HG03060 (cell line): Measurements from ENCODE around the gene PITX1.

ENCODE experiments used
- ATAC-seq: cut with Tn5 transposase; IDR thresholded peaks from one replicate; pipeline ENCODE4 v1.9.1; 2021; ENCODE audit warnings: low read depth, moderate number of reproducible peaks; ENCODE audit not compliant: unreplicated experiment

PITX1 gene

GRCh38 chr5:135042595-135042994 lies 8.6 kb upstream of the PITX1 start:
- ATAC-seq: no peak

DNA sequence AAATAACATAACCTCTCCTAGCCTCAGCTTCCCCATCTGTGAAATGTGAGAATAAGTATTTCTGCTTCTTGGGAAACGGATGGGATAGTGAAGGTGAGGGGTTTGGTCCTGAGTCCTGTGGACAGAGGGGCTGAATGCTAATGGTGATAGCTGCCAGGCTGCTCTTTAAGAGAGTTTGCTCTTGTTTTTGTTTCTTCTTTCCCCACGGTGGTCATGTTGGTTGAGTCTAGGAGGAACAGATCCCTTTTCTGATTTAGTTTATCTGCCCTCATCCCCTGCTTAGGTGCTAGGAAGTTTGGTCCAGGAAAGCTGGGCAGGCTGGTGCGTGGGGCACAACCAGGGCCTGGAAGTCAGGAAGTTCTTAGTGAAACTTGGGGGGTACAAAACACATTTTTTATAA lies 7.7 kb upstream of the PITX1 start:
- no peak for ATAC-seq

- no peak for ATAC-seq
Measured at GRCh38 chr5:135041145-135041587, 7.1 kb upstream of the PITX1 start.

DNA sequence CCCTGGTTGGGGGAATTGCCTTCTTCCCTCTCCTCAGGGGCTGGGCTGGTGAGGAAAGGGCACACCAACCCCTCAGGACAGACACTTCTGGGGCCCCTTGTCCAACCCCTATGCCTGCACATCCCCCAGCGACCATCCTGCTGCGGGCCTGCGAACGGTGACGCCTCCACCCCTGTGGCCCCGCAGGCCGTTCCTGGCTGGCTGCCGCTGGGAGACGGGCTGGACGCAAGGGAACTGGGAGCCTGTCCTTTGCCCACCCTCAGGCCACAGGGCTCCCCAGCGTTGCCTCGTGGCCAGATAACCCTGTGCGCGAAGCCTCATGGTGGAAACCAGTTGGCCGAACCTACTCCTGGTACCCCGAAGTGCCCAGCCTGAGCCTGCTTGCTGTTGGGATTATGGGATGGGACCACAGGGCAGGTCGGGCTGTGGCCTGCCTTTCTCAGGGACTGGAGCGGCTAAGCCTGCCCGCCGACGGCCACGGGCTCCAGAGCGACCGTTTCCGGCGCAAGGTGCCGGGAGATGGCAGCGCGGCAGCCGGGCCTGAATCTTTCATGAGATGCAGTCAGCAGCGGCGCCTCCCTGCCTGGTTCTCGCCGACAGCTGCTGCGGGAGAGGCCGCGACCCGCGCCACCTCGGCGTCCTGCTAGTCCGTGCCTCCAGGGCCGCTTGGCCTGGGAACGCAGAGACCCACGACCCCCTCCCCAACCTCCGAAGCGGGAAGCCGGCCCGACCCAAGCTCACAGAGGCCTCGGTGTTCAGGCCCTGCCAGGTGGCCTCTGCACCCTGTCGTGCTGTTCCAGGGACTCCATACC lies 6.5 kb upstream of the PITX1 start:
- no peak for ATAC-seq

DNA sequence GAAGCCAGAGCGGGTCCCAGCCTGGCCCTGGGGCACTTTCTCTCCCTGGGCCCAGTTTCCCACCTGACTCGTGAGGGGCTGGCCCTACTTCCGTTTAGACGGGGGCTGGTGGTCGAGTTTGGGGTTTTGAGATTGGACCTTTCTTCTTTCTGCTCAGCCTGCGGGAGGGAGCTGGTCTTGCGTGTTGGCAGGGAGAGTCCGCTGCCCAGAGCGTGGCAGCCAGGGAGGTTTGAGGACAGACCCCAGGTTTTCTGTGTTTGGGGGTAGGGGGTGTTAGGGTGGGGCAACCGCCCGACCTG lies 6.0 kb upstream of the PITX1 start:
- no peak for ATAC-seq

DNA sequence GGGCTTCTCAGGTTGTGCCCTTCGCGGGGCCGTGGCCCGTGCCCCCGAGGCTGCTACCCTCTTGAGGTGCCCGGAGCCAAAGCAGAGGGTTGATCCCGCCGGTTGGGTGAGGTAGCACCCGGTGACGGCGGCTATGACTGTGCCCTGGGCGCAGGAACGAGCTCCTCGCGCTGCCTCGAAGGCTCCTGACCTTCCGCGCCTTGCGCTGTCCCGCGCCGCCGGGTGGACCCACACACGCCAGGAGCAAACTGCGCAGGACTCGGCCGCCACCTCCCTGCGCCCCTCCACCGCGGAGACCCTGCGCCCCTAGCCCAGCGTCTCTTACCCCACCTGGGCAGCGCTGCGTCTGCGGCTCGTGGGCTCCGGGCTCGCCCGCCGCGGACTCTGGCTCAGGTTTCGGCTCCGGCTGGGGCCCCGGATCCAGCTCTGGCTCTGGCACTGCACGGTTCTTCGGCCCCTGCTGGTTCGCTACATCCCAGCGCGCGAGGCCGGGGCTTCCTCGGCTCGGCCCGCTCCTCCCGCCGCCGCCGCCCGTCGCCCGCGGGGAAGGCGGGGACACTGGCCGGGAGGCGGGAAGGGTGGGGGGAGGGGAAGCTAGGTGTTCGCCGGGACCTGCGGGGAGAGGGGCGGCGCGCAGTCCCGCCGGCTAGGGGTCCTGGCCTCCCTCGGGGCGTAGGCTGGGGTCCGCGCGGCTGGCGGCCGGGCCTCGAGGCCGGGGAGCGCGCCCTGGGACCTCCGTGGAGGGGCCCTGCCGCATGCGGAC lies 5.4 kb upstream of the PITX1 start:
- ATAC-seq: no peak

DNA sequence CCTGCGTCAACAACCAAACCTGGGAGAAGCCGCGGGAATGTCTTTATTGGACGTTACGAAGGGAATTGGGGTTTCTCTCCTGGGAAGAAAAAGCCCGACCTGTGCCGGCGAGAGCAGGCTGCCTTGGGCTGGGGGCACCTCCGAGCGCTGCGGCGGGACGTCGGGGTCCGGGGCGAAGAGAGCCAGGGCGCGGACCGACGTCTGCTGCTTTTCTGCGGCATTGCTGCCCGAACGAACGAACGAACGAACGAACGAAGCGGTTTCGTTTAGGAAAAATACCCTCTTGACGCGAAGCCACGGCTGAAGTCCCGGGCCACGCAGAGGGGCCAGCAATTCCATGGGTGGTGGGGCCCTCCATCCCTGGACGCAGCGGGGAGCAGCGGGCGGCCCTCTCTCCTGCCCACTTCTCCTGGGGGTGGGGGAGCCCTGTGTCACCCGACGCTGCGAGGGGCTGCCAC lies 4.8 kb upstream of the PITX1 start:
- no peak for ATAC-seq

GRCh38 chr5:135038205-135038812 lies 4.3 kb upstream of the PITX1 start:
- no peak for ATAC-seq

DNA sequence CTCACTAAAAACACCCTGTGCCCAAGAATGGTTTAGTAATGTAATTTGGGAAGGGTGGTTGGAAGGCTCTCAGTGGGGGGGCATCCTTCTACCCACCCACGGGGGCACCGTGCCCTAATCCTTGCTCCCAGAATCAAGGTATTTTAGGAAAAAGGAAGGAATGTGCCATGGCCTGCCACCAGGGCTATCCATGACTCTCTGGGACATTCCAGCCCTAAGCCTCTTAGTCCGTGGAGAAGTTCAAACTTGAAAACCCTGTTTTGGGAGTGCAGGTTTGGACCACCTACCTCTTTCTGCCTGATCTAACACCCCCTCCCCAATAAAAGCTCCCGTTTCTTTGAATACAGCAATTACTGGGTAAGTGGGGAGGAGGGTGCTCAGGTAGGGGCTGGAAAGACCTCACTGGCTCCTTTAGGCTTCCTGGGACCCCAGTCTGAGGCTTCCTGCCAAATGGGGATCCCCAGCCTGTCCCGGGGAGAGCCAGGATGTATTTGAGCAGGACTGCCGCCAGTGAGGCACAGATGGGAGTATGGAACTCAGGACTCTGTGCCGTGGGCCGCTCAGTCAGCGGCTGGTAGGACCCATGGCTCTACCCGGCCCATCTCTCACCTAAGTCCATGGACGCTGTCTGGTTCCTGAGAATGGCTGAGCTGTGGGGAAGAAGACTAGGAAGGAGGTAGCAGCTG lies 3.6 kb upstream of the PITX1 start:
- ATAC-seq: no peak

- no peak for ATAC-seq
Measured at GRCh38 chr5:135036405-135036804, 2.4 kb upstream of the PITX1 start.

DNA sequence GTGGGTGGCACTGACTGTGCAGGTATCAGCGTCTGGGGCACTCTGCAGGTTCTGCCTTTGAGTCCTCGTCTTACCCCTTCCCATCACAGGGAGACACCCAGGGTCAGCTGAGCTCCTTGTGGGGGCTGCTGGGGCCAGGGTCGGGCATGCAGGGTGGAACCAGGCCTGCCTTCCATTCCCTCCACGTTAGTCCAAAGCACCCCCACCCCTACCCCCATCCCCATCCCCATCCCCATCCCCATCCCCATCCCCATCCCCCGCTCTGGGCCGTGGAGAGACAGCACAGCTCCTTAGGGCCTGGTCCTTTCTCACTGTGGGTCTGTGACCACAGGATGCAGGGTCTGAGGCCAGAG lies 1.6 kb upstream of the PITX1 start:
- ATAC-seq: no peak

GRCh38 chr5:135034963-135035677 lies 1.1 kb upstream of the PITX1 start:
- no peak for ATAC-seq

DNA sequence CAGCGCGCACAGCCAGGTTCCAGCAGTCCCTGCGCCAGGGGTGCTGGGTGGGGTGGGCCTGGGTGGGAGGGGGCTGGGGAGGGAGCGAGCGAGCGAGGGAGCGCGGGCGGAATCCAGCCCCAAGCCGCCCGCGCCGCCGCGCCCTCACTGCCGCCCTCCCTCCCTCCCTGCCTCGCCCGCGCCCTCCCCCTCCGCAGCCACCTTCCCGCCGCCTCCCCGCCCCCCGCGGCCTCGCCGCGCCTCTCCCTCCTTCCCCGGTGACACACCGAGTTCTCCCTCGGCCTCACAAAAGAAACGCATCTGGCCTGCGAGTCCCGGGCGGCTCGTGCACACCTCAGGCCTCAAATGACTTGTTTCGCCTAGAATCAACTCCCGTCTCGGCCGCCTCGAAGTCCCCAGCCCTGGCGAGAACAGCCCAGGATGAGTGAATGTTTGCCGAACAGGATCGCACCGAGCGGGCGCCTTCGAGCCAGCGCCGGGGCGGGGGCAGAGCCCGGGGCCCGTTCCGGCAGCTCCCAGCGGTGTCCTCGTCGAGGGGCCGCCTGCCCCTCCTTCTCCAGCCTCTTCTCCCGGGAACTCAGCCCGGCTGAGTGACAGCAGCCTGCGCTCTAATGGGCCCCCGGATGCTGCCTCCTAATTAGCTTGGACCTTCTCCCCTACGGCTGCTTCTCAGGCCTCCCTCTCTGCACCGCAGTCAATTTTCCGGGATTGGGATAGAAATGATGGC lies 371 bp upstream of the PITX1 start:
- no peak for ATAC-seq

DNA sequence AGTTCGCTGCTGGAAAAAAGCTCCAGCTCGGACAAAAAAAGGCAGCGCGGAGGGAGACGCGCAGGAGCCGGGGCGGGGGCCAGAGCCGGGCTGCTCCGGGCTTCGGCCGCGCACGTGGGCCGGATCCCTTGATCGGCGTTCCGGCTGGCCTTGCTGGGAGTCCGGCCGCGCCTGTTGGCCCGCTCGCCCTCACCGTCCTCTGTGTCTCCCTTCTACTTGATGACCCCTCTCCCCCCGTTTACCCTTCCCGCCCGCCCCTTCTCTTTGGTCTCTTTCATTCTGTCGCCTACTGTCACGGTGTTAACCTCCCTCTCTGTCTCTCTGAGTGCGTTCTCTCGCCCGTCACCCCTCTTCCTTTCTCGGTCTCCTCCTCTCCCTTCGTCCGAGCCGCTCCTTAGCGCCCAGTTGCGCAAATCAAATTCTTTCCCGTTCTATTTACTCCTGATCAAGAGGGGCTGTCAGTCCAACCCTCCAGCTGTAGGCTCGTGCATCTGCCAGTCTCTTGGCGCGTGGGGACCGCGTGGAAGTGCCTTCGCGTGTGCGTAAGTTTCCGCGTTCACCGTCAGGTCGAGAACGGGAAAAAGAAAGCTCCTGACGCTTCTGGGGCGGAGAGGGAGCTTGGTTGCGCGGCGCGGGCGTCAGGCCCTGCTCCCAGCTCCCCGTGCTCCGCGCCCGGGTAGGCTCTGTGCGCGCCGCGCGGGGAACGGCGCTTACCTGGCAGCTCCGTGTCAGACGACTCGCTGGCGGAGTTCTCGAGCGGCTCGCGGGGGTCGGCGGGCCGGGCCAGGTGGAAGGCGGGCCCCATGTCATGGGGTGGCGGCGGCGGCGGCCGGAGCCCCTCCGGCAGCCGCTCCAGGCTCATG lies 798 bp downstream of the PITX1 start:
- no peak for ATAC-seq

DNA sequence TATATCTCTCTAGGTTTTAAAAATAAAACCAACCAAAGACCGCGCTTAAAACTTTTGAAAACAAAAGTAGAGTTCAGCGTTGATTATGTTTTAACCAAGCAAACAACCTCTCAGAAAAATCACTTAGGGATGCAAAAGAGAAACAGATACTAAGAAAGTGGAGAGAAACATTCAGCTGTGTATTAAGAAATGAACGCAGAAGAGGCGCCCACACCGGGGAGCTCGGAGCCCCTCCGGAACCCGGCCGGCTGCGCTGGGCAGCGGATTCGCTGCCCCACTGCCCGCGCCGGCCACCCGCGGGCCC lies 1.4 kb downstream of the PITX1 start:
- ATAC-seq: no peak

GRCh38 chr5:135031813-135032694 lies 2.0 kb downstream of the PITX1 start:
- ATAC-seq: no peak

DNA sequence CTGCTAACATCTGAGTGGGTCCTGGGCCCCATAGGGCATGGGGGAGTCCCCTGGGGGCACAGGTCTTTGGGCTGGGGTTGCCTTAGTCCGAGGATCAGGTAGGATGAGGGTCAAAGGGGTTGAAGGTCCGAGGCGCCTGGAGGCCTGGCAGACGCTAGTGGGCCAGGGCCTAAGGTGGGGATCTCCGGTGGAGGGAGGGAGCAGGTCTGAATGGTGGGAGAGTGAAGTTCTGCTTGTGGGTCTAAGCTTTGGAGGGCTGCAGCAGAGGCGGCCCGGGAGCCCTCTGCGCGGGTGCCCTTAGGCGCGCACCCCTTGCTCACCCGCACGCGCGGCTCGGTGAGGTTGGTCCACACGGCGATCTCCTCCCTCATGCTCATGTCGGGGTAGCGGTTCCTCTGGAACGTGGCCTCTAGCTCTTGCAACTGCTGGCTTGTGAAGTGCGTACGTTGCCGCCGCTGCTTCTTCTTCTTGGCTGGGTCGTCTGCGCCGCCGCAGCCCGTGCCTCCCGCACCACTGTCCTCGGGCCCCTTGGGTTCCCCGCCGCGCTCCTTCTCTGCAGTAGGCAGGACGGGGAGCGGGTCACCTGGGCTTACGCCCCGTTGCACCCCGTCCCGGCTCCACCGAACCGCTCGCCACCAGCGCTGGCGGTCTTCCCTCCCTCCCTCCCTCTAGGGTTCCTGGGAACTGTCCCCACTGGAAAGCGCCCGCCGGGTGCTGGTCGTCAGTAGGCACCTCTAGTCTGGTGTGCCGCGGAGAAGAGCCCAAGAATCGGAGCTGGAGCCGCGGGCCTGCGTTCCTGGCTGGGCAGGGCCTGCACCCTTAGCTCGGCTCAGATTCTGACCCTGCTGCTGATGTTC lies 2.8 kb downstream of the PITX1 start:
- no peak for ATAC-seq
